Glutamatergic neuron (in vitro differentiated cells): ENCODE results near the gene PHOX2A. TPM values are rescaled to one million over a fixed set of nuclear protein-coding genes. Genes with fewer than 3 reads are reported as not detected.

Source experiments
- DNase-seq: peaks from one replicate; pipeline ENCODE4 v3.0.0; 2022
- H3K27ac Mint-ChIP-seq: one replicate; pipeline ENCODE4 v1.8.0; 2020; ENCODE audit warnings: mild to moderate bottlenecking, mixed read lengths, inconsistent platforms; ENCODE audit not compliant: unreplicated experiment
- H3K27me3 Mint-ChIP-seq: one replicate; pipeline ENCODE4 v1.8.0; 2020; ENCODE audit warnings: mild to moderate bottlenecking, moderate library complexity, mixed read lengths, inconsistent platforms; ENCODE audit not compliant: unreplicated experiment
- H3K36me3 Mint-ChIP-seq: one replicate; pipeline ENCODE4 v1.8.0; 2020; ENCODE audit warnings: mild to moderate bottlenecking, mixed read lengths, inconsistent platforms; ENCODE audit not compliant: unreplicated experiment
- H3K4me1 Mint-ChIP-seq: one replicate; pipeline ENCODE4 v1.8.0; 2020; ENCODE audit warnings: mild to moderate bottlenecking, low read depth, mixed read lengths, inconsistent platforms; ENCODE audit not compliant: unreplicated experiment
- H3K4me3 Mint-ChIP-seq: one replicate; pipeline ENCODE4 v1.8.0; 2020; ENCODE audit warnings: mild to moderate bottlenecking, mixed read lengths, inconsistent platforms; ENCODE audit not compliant: unreplicated experiment
- H3K9me3 Mint-ChIP-seq: one replicate; pipeline ENCODE4 v1.8.0; 2020; ENCODE audit warnings: mild to moderate bottlenecking, moderate library complexity, mixed read lengths, inconsistent platforms; ENCODE audit not compliant: unreplicated experiment
- total RNA-seq: library from RNA; stranded (reverse); fragmentation: NEBNext Ultra II Directional; extraction: Animal tissue kit (Norgen Biotek cat#: 25700); gene quantifications from one replicate; pipeline ENCODE4 v1.2.1, GENCODE V29; 2021; ENCODE audit not compliant: unreplicated experiment
- TF ChIP-seq, protein P1 (sequence below): fragments of 200-600 bp; sonication (generic); IDR thresholded peaks from one replicate; pipeline ENCODE4 v1.5.0; 2021; ENCODE audit not compliant: partially characterized antibody, unreplicated experiment

PHOX2A gene
- total RNA-seq, 1 donor from 2014 or later = 12.0 TPM

GRCh38 chr11:72253392-72253791, 9.4 kb upstream of the PHOX2A start:
- TF ChIP-seq, protein P1, sequence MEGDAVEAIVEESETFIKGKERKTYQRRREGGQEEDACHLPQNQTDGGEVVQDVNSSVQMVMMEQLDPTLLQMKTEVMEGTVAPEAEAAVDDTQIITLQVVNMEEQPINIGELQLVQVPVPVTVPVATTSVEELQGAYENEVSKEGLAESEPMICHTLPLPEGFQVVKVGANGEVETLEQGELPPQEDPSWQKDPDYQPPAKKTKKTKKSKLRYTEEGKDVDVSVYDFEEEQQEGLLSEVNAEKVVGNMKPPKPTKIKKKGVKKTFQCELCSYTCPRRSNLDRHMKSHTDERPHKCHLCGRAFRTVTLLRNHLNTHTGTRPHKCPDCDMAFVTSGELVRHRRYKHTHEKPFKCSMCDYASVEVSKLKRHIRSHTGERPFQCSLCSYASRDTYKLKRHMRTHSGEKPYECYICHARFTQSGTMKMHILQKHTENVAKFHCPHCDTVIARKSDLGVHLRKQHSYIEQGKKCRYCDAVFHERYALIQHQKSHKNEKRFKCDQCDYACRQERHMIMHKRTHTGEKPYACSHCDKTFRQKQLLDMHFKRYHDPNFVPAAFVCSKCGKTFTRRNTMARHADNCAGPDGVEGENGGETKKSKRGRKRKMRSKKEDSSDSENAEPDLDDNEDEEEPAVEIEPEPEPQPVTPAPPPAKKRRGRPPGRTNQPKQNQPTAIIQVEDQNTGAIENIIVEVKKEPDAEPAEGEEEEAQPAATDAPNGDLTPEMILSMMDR = no peak

DNA sequence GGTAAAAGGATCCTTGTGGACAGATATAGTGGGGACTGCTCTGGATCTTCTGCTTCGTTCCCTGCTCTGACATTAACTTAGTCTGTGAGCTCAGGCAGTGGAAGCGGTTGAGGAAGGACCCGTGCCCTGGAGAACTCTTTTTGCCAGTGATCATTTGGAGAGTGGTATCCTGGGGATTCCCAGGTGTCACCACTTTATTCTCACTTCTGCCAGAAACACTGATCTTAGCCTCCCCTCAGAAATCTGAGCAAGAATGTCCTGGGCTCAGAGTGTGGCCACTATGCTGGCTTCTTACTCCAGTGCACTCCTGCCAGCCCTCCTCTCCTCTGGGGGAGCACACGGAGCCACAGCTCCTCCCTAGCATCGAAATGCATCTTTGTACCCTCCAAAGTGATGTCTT, 7.6 kb upstream of the PHOX2A start:
- DNase-seq = no peak
- TF ChIP-seq, protein P1 = no peak
- H3K4me3 Mint-ChIP-seq = no peak overlapping the region
- H3K27me3 Mint-ChIP-seq = peaks cover 7% of the 10 kb centered on the region
- H3K9me3 Mint-ChIP-seq = peaks cover 4% of the 10 kb centered on the region
- no peak overlapping the region for H3K27ac Mint-ChIP-seq
- no peaks in the 10 kb centered on the region for H3K4me1 Mint-ChIP-seq
- H3K36me3 Mint-ChIP-seq = peaks cover 4% of the 10 kb centered on the region

More at GRCh38 chr11:72253392-72253791, 9.4 kb upstream of the PHOX2A start:
- Mint-ChIP-seq H3K27me3 (peaks cover 7% of the 10 kb centered on the region), H3K36me3 (peaks cover 4% of the 10 kb centered on the region), H3K27ac (no peak overlapping the region), H3K4me1 (no peaks in the 10 kb centered on the region), H3K4me3 (no peak overlapping the region), H3K9me3 (peaks cover 4% of the 10 kb centered on the region)
- DNase-seq = no peak

- Mint-ChIP-seq H3K4me1 (no peaks in the 10 kb centered on the region), H3K9me3 (peaks cover 4% of the 10 kb centered on the region), H3K27ac (no peak overlapping the region), H3K27me3 (peaks cover 7% of the 10 kb centered on the region), H3K36me3 (peaks cover 4% of the 10 kb centered on the region), H3K4me3 (no peak overlapping the region)
- DNase-seq = no peak
- TF ChIP-seq, protein P1 = no peak
Observed at GRCh38 chr11:72250661-72251464, 6.9 kb upstream of the PHOX2A start.

DNA sequence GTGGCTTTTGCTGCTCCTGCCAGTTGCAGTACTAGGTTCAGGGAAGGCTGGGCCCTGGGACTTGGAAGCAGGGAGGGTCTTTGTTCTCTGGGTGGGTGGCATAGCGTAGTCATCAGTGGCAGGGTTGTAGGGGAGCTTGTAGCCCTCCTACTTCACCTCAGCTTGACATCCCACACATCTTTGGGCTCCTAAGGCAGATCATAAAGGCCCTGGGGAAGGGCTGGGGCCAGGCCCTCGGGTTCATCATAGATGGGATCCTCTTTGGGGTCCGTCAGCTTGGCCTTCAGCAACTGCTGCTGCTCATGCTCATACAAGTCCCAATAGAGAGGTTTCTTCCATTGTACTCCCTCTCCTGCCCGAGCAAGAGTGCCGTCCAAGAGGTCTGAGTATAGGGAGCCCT, 6.0 kb upstream of the PHOX2A start:
- no peak overlapping the region for H3K4me3 Mint-ChIP-seq
- H3K27ac Mint-ChIP-seq = no peak overlapping the region
- TF ChIP-seq, protein P1 = no peak
- peaks cover 3% of the 10 kb centered on the region for H3K27me3 Mint-ChIP-seq
- peaks cover under 1% of the 10 kb centered on the region for H3K9me3 Mint-ChIP-seq
- H3K36me3 Mint-ChIP-seq = no peaks in the 10 kb centered on the region
- no peak for DNase-seq
- no peaks in the 10 kb centered on the region for H3K4me1 Mint-ChIP-seq

GRCh38 chr11:72247584-72247983, 3.6 kb upstream of the PHOX2A start:
- no peak for DNase-seq
- H3K9me3 Mint-ChIP-seq = peaks cover 4% of the 10 kb centered on the region
- TF ChIP-seq, protein P1 = no peak
- no peak overlapping the region for H3K27ac Mint-ChIP-seq
- H3K4me3 Mint-ChIP-seq = no peak overlapping the region
- H3K4me1 Mint-ChIP-seq = peaks cover 4% of the 10 kb centered on the region
- H3K27me3 Mint-ChIP-seq = peaks cover 14% of the 10 kb centered on the region
- H3K36me3 Mint-ChIP-seq = no peaks in the 10 kb centered on the region
